ENCODE results near the gene ITPR3.

- TF ChIP-seq CTCF (conservative IDR thresholded peaks at IDR 0.05; ENCODE audit: low read length) (no peak), EZH2phosphoT487 (IDR thresholded peaks at IDR 0.05; ENCODE audit: borderline replicate concordance, low read depth, low read length) (no peak)
These were observed 30.9 kb downstream of the ITPR3 start for GRCh38 chr6:33652002-33652401.
